ENCODE data around the gene DDX49.
"Not testable (repeated sequence)": the region's sequence is repeated elsewhere in the genome, so short reads cannot be mapped to it uniquely, and the experiment has no call there.

Gene DDX49

GRCh38 chr19:18895038-18895823 lies 24.3 kb upstream of the DDX49 start:
- DNase-seq (ENCODE audit: low read depth in 2 of 2), result no peak

GRCh38 chr19:18895824-18896341 lies 23.6 kb upstream of the DDX49 start, which contains the start of gene CERS1:
TSS of gene CERS1 (minus strand) at chr19:18896158. CDS start at chr19:18896072, 86 bp downstream.
- DNase-seq (ENCODE audit: low read depth in 2 of 2), result no peak

DNA sequence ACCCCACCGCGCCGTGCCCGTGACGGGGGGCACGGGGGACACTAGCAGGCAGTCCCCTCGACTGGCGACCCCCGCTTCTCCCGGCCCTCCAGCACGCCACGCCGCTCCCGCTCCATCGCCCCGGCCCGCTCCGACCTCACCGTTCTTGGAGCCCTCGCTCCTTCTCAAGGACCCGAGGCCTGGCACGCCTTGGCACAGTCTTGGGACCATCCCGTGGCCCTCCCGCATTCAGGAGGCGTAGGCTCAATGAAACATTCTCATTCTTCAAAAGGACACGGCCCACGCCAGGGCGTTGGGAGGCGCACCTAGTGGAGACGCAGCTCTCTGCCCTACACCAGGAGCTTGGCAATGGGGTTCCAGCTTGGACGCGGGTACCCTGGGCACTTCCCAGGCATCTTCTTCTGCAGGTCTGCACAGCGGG lies 23.1 kb upstream of the DDX49 start:
- no peak for DNase-seq (ENCODE audit: low read depth in 2 of 2)

DNA sequence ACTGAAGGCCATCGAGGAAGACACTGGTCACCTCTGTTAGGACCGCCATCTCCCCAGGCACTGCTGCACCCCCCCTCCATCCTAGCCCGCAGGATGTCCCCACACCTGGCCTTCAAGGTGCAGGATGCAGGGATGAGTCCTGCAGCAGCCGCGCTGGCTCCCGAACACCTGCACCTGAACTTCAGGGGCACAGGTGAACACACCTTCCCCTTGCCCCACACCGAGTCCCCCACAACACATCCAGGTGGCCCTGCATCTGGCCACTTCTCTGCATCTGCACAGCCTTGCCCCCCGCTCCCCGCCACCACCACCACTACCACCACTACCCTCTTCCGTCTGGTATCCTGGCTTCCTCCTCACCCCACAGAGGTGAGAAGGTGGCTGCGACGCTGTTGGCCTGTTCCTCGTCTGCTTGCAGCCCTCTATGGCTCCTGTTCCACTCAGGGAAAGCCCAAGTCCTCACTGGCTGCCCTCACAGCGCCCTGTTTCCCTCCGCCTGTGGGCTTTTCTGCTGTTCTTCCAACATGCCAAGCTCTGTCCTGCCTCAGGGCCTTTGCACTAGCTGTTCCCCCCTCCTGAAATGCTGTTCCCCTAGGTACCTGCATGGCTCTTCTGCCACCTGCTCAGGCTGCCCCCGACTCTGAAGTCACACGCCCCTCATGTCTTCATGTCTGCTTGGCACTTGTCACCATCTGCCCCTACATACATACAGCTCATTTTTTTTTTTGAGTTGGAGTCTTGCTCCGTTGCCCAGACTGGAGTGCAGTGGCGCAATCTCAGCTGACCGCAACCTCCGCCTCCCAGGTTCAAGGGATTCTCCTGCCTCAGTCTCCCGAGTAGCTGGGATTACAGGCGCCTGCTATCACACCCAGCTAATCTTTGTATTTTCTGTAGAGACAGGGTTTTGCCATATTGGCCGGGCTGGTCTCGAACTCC lies 22.2 kb upstream of the DDX49 start:
- no peak for DNase-seq (ENCODE audit: low read depth in 2 of 2)

GRCh38 chr19:18898081-18898606 lies 21.4 kb upstream of the DDX49 start:
- no peak for DNase-seq (ENCODE audit: low read depth in 2 of 2)

DNA sequence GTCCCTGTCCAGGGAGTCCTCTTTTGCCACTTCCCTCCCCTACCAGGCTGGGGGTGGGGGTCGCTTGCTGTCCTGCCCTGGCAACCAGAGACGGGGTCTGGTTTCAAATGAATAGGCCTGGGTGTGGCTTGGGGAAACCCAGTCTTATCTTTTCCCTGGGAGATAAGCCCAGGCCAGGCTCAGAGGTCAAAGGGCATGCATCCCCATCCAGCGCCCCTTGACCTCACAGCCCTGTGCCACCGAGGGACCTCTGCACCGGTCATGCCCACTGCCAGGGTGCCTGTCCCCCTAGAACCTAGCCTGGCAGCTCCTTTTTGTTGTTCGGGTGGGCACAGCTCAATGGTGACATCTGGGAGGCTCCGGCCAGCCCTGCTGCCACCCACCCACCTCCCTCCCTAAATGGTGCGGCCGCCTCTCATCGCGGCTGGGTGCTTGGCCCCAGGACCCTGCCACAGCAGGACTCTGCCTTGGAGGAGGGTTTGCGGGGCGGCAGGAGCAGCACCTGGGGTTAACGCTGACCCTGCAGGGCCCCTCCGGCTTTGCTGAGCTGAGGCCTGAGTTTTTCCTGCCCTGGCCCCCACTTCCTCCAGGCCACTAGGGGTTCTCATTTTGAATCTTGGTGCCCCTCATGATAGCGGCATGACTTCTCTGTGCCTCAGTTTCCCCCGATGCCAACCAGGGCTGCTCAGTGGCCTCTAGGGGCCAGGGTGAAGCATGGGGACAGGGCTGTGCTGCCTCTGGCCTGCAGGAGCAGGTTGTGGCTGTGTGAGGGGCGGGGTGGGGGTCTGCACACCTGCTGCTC lies 20.7 kb upstream of the DDX49 start:
- no peak for DNase-seq (ENCODE audit: low read depth in 2 of 2)

DNA sequence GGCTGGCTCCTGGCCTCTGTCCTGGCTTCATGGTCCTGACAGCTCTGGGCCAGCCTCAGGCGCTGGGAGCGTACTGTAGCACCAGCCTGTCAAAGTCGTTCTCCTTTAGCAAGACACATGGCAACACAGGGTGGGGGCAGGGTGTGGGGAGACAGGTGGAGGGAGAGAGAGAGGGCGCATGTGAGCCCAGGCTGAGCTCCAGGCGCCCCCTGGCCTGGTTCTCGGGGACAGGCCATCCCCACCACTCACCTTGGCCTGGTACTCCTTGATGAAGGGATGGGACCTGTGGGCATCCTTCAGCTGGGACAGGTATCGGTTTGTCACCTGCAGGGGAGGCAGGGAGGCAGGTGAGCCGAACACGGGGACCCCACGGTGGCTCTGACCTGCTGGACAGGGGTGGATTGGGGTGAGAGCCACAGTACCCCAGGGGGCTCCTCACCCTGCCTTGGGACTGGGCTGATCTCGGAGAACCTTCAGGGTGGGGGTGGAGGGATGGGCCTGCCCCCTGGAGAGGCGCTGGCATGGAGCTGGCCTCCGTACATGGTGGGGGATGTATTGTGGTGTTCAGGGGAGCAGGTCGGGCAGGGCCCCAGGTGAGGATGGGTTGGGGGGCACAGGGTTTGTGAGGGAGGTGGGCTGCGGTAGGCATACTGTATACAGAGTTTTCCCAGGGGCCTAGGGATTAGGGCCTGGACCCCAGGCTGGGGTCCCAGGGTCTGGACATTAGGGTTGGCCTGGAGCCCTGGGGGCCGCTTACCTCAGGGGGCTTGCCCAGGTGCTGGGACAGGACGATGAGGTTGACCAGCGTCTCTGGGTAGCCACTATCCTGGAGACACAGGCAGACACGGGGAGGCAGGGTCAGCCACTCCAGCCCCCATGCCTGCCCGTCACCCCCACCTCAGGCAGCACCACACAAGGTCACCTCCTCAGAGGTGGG lies 19.6 kb upstream of the DDX49 start:
- DNase-seq (ENCODE audit: low read depth in 2 of 2), result no peak

- DNase-seq (ENCODE audit: low read depth in 2 of 2), result no peak
Measured at GRCh38 chr19:18900700-18901481, 18.6 kb upstream of the DDX49 start.

DNA sequence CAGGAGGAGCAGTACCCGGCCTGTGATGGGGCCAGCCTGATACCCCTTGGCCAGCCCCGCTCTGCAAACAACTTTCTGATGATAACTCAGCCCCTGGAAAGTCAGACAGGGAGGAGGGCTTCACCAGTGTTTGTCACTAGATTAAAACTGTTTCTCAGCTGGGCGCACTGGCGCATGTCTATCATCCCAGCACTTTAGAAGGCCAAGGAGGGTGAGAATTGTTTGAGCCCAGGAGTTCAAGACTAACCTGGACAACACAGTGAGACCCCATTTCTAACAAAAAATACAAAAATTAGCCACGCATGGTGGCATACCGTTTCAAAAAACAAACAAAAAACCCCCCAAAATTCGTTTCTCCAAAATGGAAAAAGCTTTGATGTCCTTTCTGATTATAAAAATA lies 18.0 kb upstream of the DDX49 start:
- no peak for DNase-seq (ENCODE audit: low read depth in 2 of 2)

DNA sequence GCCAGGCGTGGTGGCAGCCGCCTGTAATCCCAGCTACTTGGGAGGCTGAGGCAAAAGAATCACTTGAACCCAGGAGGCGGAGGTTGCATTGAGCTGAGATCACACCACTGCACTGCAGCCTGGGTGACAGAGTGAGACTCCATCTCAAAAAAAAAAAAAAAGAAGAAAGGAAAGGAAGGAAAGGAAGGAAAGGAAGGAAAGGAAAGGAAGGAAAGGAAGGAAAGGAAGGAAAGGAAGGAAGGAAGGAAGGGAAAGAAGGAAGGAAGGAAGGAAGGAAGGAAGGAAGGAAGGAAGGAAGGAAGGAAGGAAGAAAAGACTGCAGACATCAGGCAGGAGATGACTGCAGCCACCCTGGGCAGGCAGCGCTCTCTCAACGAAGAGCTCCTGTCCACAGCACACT lies 17.0 kb upstream of the DDX49 start:
- DNase-seq (ENCODE audit: low read depth in 2 of 2), result not testable (repeated sequence)

GRCh38 chr19:18903156-18904037 lies 16.1 kb upstream of the DDX49 start:
- DNase-seq (ENCODE audit: low read depth in 2 of 2), result no peak

- DNase-seq (ENCODE audit: low read depth in 2 of 2), result no peak
Measured at GRCh38 chr19:18904334-18905057, 15.0 kb upstream of the DDX49 start.

- no peak for DNase-seq (ENCODE audit: low read depth in 2 of 2)
Measured at GRCh38 chr19:18905058-18905456, 14.5 kb upstream of the DDX49 start.

- no peak for DNase-seq (ENCODE audit: low read depth in 2 of 2)
Measured at GRCh38 chr19:18905513-18906236, 13.8 kb upstream of the DDX49 start.

DNA sequence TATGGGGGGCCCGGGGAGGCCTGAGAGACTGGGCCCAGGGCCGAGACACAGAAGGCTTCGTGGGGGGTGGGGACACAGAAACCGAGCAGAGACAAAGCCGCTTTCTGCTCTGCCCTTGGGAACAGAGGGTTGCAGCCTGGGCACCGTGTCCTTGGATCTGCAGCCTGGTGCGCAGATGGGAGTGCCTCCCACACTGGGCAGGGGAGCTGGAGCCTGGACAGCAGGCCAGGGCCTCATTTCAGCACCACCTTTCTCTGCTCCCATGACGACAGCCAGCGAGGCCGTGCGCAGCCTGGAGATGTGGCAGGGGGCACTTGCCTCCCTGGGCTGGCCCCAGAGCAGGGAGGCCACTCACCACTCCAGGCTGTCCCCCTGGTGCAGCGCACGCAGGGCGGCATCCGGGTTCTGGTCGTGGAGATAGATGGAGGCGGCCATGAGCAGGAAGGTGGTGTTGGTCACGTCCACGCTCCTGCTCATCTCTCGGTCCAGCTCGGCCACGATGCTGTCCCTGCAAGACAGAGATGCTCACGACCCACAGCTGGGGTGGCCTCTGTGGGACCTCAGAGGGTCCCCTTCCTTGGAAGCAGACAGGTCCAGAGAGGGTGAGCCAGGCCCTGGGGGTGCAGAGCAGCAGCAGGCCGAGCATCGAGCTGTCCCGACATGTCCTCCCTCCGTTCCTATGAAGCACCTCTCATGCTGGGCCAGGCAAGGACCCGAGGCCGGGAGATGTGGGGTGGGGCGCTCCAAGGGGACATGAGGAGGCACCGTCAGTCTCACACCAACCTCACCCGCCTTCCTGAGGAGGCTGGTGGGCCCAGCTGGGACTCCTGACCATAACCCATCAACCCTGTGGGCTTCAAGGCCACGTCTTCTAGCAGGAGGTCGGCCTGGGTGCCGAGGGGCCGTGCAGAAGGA lies 12.7 kb upstream of the DDX49 start:
- no peak for DNase-seq (ENCODE audit: low read depth in 2 of 2)
